ENCODE data around the gene POPDC2. TPM values are rescaled to one million over a fixed set of nuclear protein-coding genes. Genes with fewer than 3 reads are reported as not detected.

The POPDC2 gene
- total RNA-seq, 1 experiment from 2014 or later: 0.39 TPM

DNA sequence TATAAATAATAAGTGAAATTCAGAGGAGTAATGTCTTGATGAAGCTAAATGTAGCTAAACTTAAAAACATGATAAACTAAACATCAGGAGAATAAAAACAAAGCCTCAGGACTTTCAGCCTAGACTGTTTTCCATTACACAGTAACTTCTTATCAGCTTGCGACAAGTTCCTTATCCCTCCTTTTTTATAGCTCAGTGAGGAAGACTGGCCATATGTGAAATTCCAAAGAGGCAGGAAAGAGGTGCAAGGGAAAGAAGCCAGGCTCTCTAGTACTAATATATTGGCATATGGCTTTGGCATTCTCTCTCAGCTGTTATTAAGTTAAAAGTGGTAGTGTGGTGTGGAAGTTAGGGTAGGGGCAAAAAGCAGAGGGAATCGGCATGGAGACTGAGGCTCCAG is 12.4 kb upstream of the POPDC2 start:
- DNase-seq (ENCODE audit: low read depth): no peak

DNA sequence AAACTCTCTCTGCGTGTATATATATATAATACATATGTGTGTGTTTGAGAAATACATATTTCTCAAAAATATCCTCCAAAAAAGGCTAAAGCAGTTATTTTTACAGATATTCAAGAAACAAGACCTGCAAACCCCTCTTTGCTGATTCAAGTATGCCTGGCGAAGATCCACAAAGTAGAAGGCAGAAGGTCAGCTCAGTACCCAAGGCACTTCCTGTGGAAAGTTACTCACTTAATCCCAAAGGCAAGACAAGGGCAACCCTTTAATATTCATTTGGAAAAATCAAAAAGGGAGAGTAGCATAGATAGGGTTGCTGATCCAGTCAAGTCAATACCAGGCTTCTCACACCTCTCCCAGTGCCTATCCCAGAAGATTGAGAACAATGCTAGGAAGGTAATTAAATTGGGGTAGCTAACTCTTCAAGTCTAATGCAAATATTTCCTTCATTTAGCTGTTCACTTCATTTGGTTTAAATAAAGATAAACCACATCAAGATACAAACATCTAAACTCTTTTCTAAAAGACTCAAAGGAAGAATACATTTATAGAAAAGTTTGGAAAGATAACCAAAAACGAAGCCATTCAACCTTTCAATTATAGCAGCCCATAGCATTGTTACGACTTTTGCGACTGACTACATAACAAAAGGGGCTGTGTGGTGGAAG is 9.6 kb upstream of the POPDC2 start:
- peak; percentile 53 for DNase-seq (ENCODE audit: low read depth)

DNA sequence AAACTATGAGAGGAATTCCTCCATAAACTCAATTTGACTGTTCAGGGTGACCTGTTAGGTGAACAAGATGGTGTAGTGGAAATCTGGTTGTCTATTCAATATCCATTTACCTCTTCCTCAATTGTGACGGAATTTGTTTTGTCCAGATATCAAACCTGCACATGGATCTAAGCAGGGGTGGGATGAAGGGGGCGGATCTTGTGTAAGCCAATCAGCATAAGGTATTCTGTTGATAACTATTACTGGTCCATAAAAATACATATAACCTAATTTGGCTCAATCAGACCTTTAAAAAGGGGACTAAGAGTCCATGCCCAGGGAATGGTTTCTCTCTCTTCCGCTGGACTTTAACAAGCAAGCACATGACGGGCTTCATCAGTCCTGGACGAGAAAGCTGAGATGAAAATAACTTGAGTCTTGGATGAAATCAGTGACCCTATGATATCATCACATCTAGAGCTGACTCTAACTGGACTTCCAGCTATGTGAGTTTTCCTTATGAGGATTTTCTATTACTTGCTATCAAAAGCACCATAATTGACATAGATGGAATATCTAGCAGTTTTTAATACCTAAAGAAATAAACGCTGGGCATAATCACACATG is 5.7 kb upstream of the POPDC2 start:
- no peak for DNase-seq (ENCODE audit: low read depth)

DNA sequence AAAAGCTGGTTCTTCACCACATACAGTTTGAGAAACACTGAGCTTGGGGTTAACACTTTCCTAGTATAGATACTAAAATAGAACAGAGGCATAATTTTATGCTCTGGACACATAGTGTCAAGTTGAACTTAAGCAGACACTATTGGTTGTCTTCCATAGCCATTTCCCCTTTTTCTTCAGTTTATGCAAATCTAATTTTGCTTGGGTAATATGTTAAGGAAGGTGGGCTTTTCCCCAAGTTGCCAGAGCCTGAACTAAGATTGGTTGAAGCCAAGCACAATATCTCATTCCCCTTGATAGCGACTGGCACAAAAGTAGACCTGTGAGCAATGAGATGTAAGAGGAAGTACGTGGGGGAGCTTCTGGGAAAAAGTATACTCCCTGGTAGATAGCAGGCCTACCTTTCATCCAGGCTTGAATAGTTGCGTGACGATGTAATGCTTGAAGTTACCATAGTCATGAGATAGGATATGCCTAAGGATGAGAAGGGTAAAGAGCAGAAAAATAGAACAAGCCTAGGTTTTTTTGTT is 4.5 kb upstream of the POPDC2 start:
- DNase-seq (ENCODE audit: low read depth): peak; percentile 73

DNA sequence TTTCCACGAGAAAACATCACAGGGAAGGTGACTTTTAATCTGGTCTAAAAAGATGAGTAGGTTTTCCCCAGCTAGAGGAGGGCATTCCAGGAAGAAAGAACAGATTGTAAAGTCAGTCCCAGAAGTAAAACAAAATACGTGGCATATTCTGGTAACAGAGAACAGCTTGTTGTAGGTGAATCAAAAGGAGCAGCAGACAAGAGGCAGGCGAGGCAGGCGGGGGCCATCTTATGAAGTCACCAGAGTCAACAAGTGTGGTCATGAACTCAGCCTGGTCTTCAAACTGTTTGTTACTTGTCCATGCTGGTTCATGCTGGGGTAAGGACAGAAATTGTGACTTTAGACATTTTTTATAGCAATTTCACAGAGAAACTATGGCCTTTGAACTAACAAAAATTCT is 4.0 kb upstream of the POPDC2 start:
- peak; percentile 71 for DNase-seq (ENCODE audit: low read depth)

DNA sequence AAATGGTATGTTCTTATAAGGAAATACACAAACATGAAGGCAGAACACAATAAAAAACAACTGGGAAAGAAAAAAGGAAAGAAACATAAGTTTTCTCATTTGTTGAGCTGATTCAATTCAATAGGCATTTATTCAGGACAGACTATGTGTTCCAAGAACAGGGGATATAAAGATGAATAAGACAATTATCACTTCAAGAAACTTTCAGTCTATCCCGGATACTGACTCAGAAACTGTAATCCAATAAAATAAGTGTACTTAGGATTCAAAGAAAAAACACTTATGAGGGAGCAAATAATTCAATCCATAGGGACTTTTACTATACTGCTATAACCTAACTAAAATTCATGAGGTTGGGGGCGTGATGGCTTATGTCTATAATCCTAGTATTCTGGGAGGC is 3.5 kb upstream of the POPDC2 start:
- DNase-seq (ENCODE audit: low read depth): peak; percentile 84

DNA sequence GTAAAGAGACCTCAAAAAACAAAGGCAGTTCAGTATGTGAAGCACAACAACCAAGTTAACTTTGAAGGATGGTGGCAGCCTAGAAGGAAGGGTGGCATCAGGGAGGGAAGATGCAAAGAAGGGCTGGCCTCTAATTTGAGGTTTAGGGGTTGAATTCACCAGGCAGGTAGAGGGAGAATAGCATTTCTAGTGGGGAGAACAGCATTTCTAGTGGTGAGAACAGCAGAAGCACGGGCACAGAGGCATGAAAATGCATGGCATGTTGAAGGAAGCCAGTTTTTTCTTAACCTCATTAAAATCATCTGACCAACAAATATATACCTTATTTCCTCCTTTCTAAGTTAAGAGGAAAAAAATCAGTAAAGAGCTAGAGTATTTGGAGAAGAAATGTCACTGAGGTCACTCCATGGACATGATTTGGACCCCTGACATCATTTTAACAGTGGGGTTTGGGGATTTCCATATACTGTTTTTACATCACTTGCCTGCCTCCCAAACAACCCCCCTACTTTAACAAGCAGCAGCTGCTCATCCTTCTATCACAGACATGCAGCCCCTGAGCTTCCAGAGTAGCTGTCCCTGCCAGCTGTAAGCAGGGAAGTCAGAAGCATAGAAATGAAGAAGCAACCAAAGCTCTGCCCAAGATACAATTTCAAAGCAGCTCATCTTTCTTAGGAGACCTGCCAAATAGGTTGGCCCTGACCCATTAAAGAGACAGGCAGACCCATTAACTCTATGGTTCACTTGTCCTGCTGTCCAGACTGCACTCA is 2.4 kb upstream of the POPDC2 start:
- DNase-seq (ENCODE audit: low read depth): peak; percentile 44

DNA sequence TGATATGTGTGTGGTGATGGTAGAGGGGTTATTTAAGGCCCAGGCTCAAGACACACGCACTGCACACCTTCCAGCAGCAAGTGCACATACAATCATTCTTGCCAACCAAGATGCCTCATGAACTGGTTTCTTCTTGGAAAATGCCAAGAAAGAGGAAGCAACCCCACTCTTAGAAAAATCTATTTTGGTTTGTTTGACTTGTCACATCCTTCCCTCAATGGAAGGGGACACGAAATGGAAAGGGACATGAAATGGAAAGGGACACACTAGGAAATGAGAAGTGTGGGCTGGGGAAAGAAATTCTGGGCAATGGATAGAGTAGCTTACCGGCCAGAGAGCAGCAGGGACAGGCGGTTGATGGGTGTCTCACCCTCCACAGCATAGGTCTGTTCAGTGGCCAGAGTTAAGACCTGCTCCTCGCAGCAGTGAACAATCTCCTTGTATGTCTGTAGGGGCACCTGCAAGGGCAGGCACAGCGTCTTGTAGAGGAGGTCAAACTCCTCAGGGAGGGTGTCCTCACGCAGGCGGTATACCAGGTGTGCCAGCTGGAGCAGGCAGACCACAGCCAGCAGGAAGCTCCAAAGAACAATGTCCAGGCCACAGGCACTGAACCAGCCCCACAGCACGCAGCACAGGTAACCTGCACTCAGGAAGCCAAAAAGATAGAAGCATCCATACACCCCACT is 640 bp downstream of the POPDC2 start:
- no peak for DNase-seq (ENCODE audit: low read depth)

DNA sequence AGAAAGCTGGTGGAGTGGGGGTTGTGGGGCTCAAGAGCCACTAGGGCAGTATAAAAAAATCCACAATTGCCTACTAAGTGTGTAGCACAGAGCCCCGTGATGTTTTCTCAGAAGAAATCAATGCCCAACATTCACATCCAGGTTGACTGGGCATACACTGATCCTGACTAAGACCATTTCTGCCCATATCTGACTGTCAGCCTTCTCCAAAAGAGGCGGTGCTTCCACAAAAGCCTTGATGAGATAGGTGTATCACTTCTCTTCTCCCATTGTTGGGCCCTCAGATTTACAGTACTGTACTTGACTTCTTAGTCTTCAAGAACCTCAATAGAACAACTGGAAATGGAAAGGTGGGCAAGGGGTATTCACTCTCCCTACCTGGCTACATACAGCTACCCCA is 1.4 kb downstream of the POPDC2 start:
- DNase-seq (ENCODE audit: low read depth): no peak

DNA sequence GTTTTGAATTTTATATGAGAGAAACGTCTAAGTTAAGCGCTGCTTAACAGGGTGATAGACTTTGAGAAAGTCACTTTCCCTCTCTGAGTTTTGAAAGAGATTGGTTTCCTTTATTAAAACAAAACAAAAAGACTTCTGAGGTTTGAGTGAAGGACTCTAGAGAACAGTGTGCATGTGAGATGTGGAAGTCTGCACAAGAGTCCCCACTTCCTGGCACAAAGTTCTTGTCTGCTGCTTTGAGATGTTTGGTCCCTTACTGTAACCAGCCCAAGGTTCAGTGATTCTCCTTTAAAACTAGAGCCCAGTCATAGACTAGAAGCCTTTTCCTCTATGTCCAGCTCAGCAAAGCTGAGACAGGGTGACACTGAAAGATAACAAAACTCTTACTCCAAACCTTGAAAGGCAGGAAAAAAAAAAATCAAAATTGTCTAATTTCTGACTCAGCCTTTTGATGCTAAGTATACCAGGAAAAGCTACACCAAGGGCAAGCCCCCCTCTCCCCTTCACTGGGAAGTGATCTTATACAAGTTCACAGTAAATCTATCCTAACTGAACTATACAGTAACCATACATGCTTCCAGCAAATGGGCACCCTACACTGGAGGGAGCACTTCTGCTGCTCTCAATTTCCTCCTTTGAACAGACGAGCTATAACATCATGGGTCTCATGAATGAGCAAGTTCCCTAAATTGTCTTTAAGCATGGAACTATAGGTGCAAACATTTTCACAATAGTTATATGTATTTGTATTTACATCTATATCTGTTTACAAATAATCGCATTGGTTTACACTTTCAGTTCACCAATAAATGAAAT is 2.3 kb downstream of the POPDC2 start:
- no peak for DNase-seq (ENCODE audit: low read depth)

DNA sequence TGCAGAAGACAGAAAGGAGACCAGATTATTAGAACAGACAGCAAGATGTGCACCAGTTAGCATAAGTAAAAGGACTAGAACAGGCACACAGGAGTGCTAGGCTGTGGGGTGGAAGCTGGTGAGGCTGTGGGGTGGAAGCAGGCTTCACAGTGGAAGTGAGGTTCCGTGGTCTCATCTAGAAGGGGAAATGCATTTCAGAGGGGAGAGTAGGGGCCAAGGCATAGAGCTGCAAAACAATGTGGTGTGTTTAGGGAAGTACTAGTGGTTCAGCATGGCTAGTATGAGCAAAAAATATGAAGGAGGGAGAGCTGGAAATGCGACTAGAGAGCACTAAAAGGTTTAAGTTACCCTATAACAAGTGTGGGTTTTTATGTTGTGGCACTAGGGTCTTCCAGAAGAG is 6.5 kb downstream of the POPDC2 start:
- DNase-seq (ENCODE audit: low read depth): no peak

DNA sequence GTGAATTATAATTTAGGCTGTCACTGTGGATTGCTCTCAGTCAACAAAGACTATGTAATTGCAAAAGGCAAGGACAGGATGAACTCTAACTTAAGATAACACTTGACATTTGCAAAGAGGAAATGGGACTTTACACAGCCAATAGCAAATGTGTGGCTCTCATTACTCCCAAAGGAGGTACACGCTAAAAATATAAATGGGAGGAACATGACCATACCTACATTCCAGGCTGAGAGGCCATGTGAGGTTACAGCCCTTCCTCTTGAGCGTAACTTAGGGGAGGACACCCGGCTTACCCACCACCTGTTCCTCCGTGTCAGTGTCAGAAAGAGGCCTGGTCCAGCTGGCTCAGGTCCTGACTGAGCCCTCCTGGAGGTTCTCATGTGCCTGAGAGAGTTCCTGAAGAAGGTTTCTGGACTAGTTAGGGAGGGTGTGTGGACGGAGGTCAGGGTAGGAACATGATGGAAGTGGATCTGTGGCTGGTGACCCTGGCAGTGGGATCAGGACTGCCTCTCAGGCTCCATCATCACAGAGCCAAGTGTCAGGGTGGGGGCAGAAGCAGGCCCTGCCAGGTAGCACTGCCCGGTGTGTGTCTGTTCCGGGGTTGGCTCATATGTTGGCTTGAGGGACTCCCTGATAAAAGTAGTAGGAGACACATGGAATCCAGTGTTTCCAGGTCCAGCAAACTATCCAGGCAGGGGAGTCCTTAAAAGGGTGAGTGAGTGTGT is 7.9 kb downstream of the POPDC2 start:
- no peak for DNase-seq (ENCODE audit: low read depth)

DNA sequence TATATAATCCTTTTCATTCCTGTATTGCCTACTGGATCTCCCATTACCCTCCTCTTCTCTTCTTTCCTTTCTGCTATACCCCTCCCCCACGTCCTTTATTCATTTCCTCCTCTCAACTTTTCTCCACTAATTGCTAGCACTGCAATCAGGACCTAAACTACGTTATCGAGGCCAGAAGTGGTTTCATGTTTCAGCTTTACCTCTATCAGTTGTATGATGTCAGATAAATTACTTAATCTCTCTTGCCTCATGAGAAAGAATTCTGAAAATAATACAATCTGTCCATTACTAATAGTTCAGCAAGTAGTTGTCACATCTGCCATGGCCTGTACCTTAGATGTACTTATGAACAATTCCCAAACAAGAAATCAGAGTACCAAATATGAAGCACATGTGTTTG is 10.6 kb downstream of the POPDC2 start:
- no peak for DNase-seq (ENCODE audit: low read depth)

DNA sequence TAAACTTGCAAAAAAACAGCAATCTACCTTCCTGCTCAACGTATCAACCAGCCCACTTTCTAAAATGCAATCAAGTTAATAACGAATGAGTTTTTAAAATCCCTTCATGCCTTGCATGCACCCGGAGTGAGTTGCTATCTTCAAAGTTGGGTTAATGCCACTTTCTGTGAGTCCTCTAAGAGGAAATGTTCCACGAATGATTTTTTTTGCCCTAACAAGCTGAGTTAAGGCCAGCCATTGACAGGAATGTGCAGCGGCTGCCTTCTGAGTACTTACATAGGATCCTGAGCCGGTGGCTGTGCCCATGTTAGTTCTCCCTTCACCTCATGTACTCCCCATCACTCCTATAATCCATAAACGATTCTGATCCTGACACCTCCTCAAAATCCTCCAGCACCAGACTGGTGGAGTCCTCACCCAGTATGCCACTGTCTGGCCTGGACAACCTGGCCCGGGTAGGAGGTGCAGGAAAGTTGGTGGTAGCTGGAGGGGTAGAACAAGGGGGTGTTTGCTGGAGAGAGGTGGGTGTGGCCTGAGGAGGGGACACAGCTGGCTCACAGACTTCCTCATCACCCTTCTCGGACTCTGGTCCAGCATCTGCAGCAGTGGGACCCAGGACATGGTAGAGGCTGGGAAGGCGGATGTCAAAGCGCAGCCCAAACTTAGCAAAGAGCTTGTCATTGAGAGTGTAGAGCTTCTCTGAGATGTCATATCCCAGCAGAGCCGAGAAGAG is 12.4 kb downstream of the POPDC2 start:
- no peak for DNase-seq (ENCODE audit: low read depth)

DNA sequence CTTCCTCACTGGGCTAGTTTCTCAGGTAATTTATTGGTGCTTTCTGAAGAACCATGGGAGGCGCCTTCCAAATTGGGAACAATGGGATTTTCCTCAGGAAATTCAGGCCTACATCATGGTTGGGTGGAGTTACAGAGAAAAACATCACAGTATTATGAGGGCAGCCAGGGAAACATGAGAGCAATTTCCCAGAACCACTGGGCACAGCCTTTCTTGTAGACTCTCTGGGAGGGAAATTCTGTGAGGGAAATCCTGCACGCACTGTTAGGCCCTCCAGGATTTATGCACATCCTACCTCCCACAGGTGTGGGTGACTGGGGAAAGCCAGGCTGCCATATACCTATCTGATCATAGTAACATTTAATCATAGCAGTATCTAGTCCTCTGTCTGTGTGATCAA is 13.2 kb downstream of the POPDC2 start:
- DNase-seq (ENCODE audit: low read depth): no peak

DNA sequence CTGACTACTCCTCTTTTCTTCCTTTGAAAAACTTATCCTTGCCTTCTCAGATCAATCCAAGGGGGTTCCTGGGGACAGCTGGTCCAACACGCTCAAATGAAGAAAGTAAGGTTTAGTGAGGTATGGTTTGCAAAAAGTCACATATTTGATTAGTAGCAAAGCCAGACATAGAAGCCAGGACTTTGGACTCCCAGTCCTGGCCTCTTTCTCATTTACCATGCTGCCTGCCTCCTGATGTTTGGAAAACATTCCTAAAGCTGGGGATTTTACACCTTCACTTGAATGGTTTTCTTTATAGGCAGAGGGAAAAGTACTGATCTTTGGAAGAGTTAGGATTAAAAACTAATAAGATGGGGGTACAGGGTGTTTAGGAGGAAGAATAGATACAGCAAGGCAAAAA is 14.6 kb downstream of the POPDC2 start:
- DNase-seq (ENCODE audit: low read depth): no peak

DNA sequence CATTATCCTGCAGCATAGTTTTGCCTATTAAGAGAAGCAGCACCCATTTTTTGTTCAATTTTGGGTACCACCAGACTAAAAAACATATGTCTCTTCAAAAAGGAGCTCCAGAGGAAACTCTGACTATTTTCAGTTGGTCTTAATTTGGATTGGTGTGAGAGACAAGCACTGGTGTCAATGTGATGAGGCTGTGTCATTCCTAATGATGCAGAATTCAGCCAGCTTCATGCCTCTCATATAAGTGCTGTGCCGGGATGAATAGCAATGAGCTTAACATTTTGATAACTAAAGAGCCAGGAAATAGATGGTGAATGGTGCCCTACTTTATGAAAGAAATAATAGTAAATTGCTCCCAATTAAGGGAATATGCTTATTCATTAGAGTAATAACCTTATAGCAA is 15.9 kb downstream of the POPDC2 start:
- no peak for DNase-seq (ENCODE audit: low read depth)

DNA sequence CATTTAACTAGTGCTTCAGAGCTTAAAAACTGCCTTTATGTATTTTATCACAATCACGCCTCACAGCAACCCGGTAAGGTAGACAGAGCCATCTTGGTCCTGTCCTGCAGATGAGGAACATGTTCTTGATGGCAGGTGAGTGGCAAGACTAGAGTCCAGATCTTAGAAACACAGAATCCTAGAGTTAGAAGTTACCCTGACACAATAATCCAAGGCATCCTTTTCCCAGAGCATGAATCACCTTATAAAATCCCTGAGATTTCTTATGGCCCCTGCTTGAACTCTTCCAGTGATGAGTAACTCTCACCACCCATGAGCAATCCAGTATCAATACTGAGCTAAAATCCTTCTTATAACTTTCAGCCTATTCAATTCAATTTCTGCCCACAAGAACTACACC is 16.9 kb downstream of the POPDC2 start:
- peak; percentile 92 for DNase-seq (ENCODE audit: low read depth)

DNA sequence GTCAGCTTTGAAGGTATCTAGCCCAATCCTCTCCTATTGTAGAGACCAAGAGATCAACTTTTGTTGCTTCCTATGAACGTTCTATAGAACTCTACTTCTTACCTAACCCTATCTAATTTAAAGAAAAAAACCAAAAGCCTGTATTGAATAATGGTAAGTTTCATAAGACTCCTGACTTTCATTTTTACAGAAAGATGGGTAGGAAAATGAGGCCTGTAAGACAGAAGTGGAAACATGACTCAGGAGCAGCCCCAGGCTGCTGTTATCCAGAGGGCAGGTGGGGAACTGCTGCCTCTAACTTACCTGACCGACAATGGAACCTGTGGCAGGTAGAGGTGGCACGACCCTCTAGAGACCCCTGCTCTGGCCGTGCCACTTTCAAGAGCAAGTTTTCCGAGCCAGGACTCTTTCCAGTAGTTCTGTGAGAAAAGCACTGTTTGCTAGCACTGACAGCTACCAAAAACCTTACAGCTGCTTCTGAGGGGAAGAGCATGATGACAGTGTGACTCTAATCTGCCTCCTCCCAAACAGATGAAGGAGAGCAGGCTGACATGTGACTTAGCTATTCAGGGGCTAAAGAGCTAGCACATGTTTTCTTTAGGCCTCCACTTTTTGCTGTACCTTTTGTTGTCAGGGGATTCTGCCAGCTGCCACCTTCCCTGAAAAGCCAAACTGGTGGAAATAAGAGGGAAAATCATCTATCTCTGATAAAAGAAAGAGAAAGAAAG is 17.5 kb downstream of the POPDC2 start:
- DNase-seq (ENCODE audit: low read depth): peak; percentile 28
